GM12878 (cell line): Measurements from ENCODE around the gene KCNAB2. TPM values are rescaled to one million over a fixed set of nuclear protein-coding genes. Genes with fewer than 3 reads are reported as not detected.

Experiments used
- ATAC-seq: fragments of 200-7000 bp; cut with Tn5 transposase; 3 replicates; pipeline ENCODE4 v1.9.1; 2020; ENCODE audit warnings: mild to moderate bottlenecking, moderate library complexity
- BruUV-seq: library from RNA; stranded (reverse); fragments of 400-500 nt; replicated peaks from 2 replicates; lab custom pipeline; 2021; lab: Mats Ljungman, UMichigan
- CTCF ChIA-PET: fragments of 300-600 bp; sonication (Branson Sonifier 250); formaldehyde crosslinking; extraction: SDS; loops from one replicate; lab custom pipeline; 2021; ENCODE audit warnings: inconsistent platforms; lab: Yijun Ruan, JAX
- POLR2A ChIA-PET: fragments of 350-600 bp; formaldehyde crosslinking; extraction: SDS; loops from one replicate; lab custom pipeline; 2021; ENCODE audit warnings: inconsistent platforms; lab: Charles Lee
- RAD21 ChIA-PET: fragments of 300-600 bp; sonication (Branson Sonifier 250); formaldehyde crosslinking; loops from one replicate; lab custom pipeline; 2023; ENCODE audit warnings: antibody characterized with exemption; ENCODE audit not compliant: unreplicated experiment; lab: Charles Lee
- SMC1A ChIA-PET: fragments of 300-600 bp; sonication (Branson Sonifier 250); formaldehyde crosslinking; loops from one replicate; lab custom pipeline; 2023; ENCODE audit not compliant: unreplicated experiment, uncharacterized antibody; lab: Charles Lee
- DNase-seq: peaks from one replicate; pipeline ENCODE4 v3.0.0-alpha.2; 2011; ENCODE audit warnings: low read depth, low spot score
- FAIRE-seq: peaks from 3 replicates; lab custom pipeline; 2011; peaks lifted over from hg19 to GRCh38; lab: Jason Lieb, UNC
- H2AFZ ChIP-seq: 2 replicates; pipeline ENCODE4 v1.6.0; 2011; ENCODE audit warnings: low read depth, low read length, control low read depth; ENCODE audit not compliant: control insufficient read depth
- H3K27ac ChIP-seq: 2 replicates; pipeline ENCODE4 v1.5.1; 2011; ENCODE audit warnings: control low read depth; ENCODE audit not compliant: control insufficient read depth, insufficient read depth
- H3K27me3 ChIP-seq, 2 experiments: replicated peaks in 1 of 2; 2 replicates each; pipeline versions ENCODE4 v1.6.0 to v1.6.1; 2011; ENCODE audit warnings: low read length in 1 of 2; ENCODE audit not compliant: control insufficient read depth in 2 of 2, insufficient read depth in 2 of 2
- H3K36me3 ChIP-seq, 2 experiments: 2 replicates each; pipeline ENCODE4 v1.5.1; 2011; ENCODE audit warnings: low read length in 1 of 2; ENCODE audit not compliant: control insufficient read depth in 2 of 2, insufficient read depth in 2 of 2
- H3K4me1 ChIP-seq: 2 replicates; pipeline ENCODE4 v1.6.1; 2011; ENCODE audit warnings: mild to moderate bottlenecking, low read length, moderate library complexity, mixed read lengths; ENCODE audit not compliant: control insufficient read depth, insufficient read depth
- H3K4me2 ChIP-seq: 2 replicates; pipeline ENCODE4 v1.6.0; 2011; ENCODE audit warnings: control low read depth; ENCODE audit not compliant: control insufficient read depth, insufficient read depth
- H3K4me3 ChIP-seq: fragments of 200-600 bp; sonication (generic); 2 replicates; pipeline ENCODE4 v1.5.1; 2016
- H3K79me2 ChIP-seq: 2 replicates; pipeline ENCODE4 v1.6.0; 2011; ENCODE audit warnings: low read length; ENCODE audit not compliant: control insufficient read depth, insufficient read depth
- H3K9ac ChIP-seq: 2 replicates; pipeline ENCODE4 v1.8.0; 2011; ENCODE audit warnings: low read length, control low read depth, mixed read lengths; ENCODE audit not compliant: control insufficient read depth, insufficient read depth
- H3K9me3 ChIP-seq: replicated peaks from 3 replicates; pipeline ENCODE4 v1.5.1; 2011; ENCODE audit warnings: mild to moderate bottlenecking, low read length; ENCODE audit not compliant: control insufficient read depth, insufficient read depth
- H4K20me1 ChIP-seq: 2 replicates; pipeline ENCODE4 v1.6.0; 2011; ENCODE audit not compliant: control insufficient read depth, insufficient read depth
- ATF7 ChIP-seq: fragments of 450-650 bp; IDR thresholded peaks from 2 replicates; pipeline ENCODE4 v1.6.1; 2016; ENCODE audit warnings: low read depth, mild to moderate bottlenecking
- FOXK2 ChIP-seq: fragments of 450-650 bp; IDR thresholded peaks from 2 replicates; pipeline ENCODE4 v1.6.1; 2017; ENCODE audit warnings: mild to moderate bottlenecking, moderate library complexity
- HDAC6 ChIP-seq: fragments of 200-600 bp; sonication (generic); IDR thresholded peaks from one replicate; pipeline ENCODE4 v1.8.0; 2017; ENCODE audit warnings: antibody characterized with exemption; ENCODE audit not compliant: unreplicated experiment
- HDGF ChIP-seq: fragments of 450-650 bp; IDR thresholded peaks from 2 replicates; pipeline ENCODE4 v1.6.1; 2016; ENCODE audit warnings: antibody characterized with exemption
- LARP7 ChIP-seq: fragments of 450-650 bp; IDR thresholded peaks from 2 replicates; pipeline ENCODE4 v1.6.1; 2017; ENCODE audit warnings: mild to moderate bottlenecking
- NR2C1 ChIP-seq: fragments of 450-650 bp; IDR thresholded peaks from 2 replicates; pipeline ENCODE4 v1.6.1; 2017; ENCODE audit warnings: antibody characterized with exemption, mild to moderate bottlenecking, moderate library complexity
- POLR2A ChIP-seq: IDR thresholded peaks from 2 replicates; pipeline ENCODE4 v1.6.1; 2011; ENCODE audit warnings: low read depth, mild to moderate bottlenecking, low read length
- POU2F2 ChIP-seq: IDR thresholded peaks from 3 replicates; pipeline ENCODE4 v1.6.1; 2011; ENCODE audit warnings: low read depth, mild to moderate bottlenecking, low read length, borderline replicate concordance
- ZNF217 ChIP-seq: fragments of 450-650 bp; IDR thresholded peaks from 2 replicates; pipeline ENCODE4 v1.6.1; 2017; ENCODE audit warnings: antibody characterized with exemption, mild to moderate bottlenecking
- WGBS: methylation state at CpG from one replicate; pipeline ENCODE4 v1.1.6; 2016; ENCODE audit warnings: low lambda C conversion rate; ENCODE audit not compliant: insufficient replicate concordance, insufficient coverage; ENCODE audit errors: missing lambda C conversion rate; 5-methylcytosine and 5-hydroxymethylcytosine counted together
- in situ Hi-C: fragments of 300-500 bp; cut with MboI; formaldehyde crosslinking; loops from 9 replicates; pipeline ENCODE4 v1.14.3; 2018; ENCODE audit warnings: mixed read lengths
- intact Hi-C: fragments of 100-400 bp; cut with micrococcal nuclease; formaldehyde crosslinking; loops from one replicate; pipeline ENCODE4 v1.14.2; 2022; ENCODE audit not compliant: unreplicated experiment
- polyA plus RNA-seq, 11 experiments: library from polyadenylated mRNA; depleted of rRNA in 4 of 11; unstranded in 6 of 11; stranded (reverse) in 5 of 11; fragments of >200 nt; fragmentation: Nextera tagmentation in 4 of 11; fragmentation: Illumina TruSeq in 1 of 11; extraction: Ambion mirVana in 4 of 11; extraction: Trizol in 1 of 11; gene quantifications; 1 replicate in 1 of 11; 2 replicates in 10 of 11; pipeline versions ENCODE4 v1.2.1 to v1.2.3, GENCODE V29; 2011 to 2016; ENCODE audit warnings: inconsistent platforms in 2 of 11, missing spikeins in 2 of 11, low read depth in 1 of 11
- total RNA-seq, 4 experiments: library from RNA; depleted of rRNA in 3 of 4; stranded (reverse); fragments of >200 nt in 3 of 4; fragmentation: Illumina TruSeq in 1 of 4; extraction: Trizol in 1 of 4; gene quantifications; 2 replicates each; pipeline versions ENCODE4 v1.2.1 to v1.2.3, GENCODE V29; 2013 to 2021
- TF ChIP-seq, protein P1 (sequence below): fragments of 450-650 bp; formaldehyde crosslinking; IDR thresholded peaks from 2 replicates; pipeline ENCODE4 v1.4.0; 2022; ENCODE audit warnings: mild to moderate bottlenecking, moderate library complexity

Gene KCNAB2
- total and polyA plus RNA-seq, 10 of the 15 experiments (the other 5 are each of a cell fraction or from before 2014, with no cell fraction given) = 2.9 to 123 (median 62.4) TPM

DNA sequence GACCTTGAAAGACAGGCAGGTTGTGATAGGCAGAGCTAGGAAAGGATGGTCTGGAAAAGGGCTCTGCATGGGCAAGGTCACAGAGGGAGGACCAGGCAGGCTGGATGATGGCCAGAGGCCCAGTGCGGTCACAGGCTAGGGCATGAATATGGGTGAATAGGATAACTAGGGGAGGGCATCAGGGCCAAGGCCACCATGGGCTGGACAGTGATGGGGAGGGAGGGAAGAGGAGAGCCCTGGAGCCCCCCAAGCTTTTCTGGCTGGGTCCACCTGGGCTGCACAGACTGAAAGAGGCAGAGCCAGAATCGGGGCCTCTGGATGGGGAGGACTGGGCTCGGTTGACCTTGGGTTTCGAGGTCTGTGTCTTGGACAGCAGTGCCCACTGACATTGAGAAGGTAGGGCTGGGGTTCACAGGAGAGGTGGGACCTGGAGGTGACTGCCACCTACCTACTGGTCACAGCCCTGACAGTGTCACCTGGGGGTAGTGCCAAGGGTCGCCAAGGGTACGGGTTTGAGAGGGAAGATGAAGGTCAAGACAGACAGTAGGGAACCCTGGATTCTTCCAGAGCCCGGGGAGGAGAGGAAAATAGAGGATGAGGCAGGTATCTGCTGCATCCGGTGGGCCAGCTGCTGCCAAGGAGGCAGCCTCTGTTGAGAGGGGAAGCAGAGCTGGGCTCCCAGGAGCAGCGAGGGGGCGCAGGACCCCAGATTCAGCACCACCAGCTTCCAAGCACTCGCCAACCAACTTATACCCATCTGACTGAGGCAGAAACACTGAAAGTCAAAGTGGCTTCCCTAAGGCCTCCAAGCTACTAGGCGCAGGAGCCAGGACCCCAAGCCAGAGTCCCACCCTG, 47.4 kb upstream of the KCNAB2 start:
- Histone ChIP-seq H3K9ac (no peak overlapping the region), H2AFZ (no peak overlapping the region), H3K9me3 (no peaks in the 10 kb centered on the region), H3K27ac (no peak overlapping the region), H3K4me3 (no peak overlapping the region), H3K79me2 (peaks cover 23% of the 10 kb centered on the region), H3K36me3 (peaks cover 3 to 4% of the 10 kb centered on the region in 2 experiments; a peak in 2 of 4 replicates), H4K20me1 (no peaks in the 10 kb centered on the region), H3K27me3 (no peaks in the 10 kb centered on the region), H3K4me2 (no peak overlapping the region), H3K4me1 (peaks cover 10% of the 10 kb centered on the region)
- SMC1A ChIA-PET = no interaction called here
- TF ChIP-seq ATF7 (no peak), FOXK2 (no peak), HDGF (no peak), HDAC6 (no peak), ZNF217 (no peak), POLR2A (no peak), NR2C1 (no peak)
- RAD21 ChIA-PET = no interaction called here
- DNase-seq (no peak), FAIRE-seq (no peak), ATAC-seq (no peak)
- WGBS = 98% methylated on average over 12 of the region's 12 CpGs
- no TSS peak for BruUV-seq
- CTCF ChIA-PET = no interaction called here
- POLR2A ChIA-PET = no interaction called here
- in situ Hi-C loops = no loop called here
- intact Hi-C loops = no loop called here

DNA sequence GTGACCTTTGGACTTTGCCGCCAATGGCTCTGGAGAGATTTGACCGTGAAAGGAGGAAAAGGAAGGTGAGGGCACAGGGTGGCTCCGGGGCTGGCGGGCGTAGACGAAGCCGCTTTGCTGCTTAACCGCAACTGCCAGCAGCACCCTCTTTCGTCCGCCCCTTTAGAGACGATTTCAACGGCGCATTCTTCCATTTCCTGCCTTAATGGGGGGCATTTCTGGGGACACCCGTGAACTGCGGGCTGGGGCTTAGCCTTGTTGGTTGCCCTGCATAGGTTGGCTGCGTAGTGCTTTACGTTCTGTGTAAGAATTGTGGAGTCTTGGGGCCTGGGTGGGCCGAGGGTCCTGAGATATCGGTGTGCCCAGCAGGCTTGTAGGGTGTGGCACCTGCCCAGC, 46.8 kb upstream of the KCNAB2 start:
- RAD21 ChIA-PET = no interaction called here

More for the DNA sequence above, 46.8 kb upstream of the KCNAB2 start:
- BruUV-seq = no TSS peak
- Histone ChIP-seq H3K79me2 (peaks cover 17% of the 10 kb centered on the region), H3K4me3 (no peak overlapping the region), H3K4me1 (peaks cover 10% of the 10 kb centered on the region), H3K36me3 (peaks cover 3 to 4% of the 10 kb centered on the region in 2 experiments; a peak in 2 of 4 replicates), H3K4me2 (no peak overlapping the region)
- ATAC-seq (no peak), FAIRE-seq (no peak)
- CTCF ChIA-PET = no interaction called here
- WGBS = 92% methylated on average over 19 of the region's 19 CpGs
- TF ChIP-seq, protein P1, sequence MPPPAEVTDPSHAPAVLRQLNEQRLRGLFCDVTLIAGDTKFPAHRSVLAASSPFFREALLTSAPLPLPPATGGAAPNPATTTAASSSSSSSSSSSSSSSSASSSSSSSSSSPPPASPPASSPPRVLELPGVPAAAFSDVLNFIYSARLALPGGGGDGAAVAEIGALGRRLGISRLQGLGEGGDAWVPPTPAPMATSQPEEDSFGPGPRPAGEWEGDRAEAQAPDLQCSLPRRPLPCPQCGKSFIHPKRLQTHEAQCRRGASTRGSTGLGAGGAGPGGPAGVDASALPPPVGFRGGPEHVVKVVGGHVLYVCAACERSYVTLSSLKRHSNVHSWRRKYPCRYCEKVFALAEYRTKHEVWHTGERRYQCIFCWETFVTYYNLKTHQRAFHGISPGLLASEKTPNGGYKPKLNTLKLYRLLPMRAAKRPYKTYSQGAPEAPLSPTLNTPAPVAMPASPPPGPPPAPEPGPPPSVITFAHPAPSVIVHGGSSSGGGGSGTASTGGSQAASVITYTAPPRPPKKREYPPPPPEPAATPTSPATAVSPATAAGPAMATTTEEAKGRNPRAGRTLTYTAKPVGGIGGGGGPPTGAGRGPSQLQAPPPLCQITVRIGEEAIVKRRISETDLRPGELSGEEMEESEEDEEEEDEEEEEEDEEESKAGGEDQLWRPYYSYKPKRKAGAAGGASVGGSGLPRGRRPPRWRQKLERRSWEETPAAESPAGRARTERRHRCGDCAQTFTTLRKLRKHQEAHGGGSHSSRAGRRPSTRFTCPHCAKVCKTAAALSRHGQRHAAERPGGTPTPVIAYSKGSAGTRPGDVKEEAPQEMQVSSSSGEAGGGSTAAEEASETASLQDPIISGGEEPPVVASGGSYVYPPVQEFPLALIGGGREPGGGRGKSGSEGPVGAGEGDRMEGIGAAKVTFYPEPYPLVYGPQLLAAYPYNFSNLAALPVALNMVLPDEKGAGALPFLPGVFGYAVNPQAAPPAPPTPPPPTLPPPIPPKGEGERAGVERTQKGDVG = no peak
- TF ChIP-seq ATF7 (no peak), LARP7 (no peak), POU2F2 (no peak)
- TF ChIP-seq, all 136 proteins: peak for 0
- Histone ChIP-seq H2AFZ (no peak overlapping the region), H3K9ac (no peak overlapping the region), H3K9me3 (no peaks in the 10 kb centered on the region), H3K27me3 (no peaks in the 10 kb centered on the region), H3K27ac (no peak overlapping the region), H4K20me1 (no peaks in the 10 kb centered on the region)
- ChIA-PET SMC1A (no interaction called here), POLR2A (no interaction called here)
- no peak for DNase-seq
- intact Hi-C loops (no loop called here), in situ Hi-C loops (no loop called here)
